HepG2 (cell line): ENCODE results near the gene SDK1. TPM values are rescaled to one million over a fixed set of nuclear protein-coding genes. Genes with fewer than 3 reads are reported as not detected.

Source experiments
- ATAC-seq: fragments of 200-7000 bp; cut with Tn5 transposase; 3 replicates; pipeline ENCODE4 v1.9.1; 2020; ENCODE audit warnings: mild to moderate bottlenecking, moderate library complexity
- BruUV-seq: library from RNA; stranded (reverse); fragments of 400-500 nt; replicated peaks from 2 replicates; lab custom pipeline; 2021; lab: Mats Ljungman, UMichigan
- CTCF ChIA-PET: fragments of 300-600 bp; formaldehyde crosslinking; extraction: SDS; loops from one replicate; lab custom pipeline; 2021; ENCODE audit warnings: low total read pairs, inconsistent platforms, low intra/inter-chr PET ratio; lab: Yijun Ruan, JAX
- POLR2A ChIA-PET: fragments of 350-600 bp; sonication (Branson Sonifier 250); formaldehyde crosslinking; loops from one replicate; lab custom pipeline; 2020; ENCODE audit warnings: antibody characterized with exemption, inconsistent platforms; lab: Yijun Ruan, JAX
- DNase-seq: peaks from one replicate; pipeline ENCODE4 v3.0.0-alpha.2; 2015; ENCODE audit warnings: low spot score
- FAIRE-seq: peaks from 3 replicates; lab custom pipeline; 2011; peaks lifted over from hg19 to GRCh38; lab: Jason Lieb, UNC
- H2AFZ ChIP-seq: one replicate; pipeline ENCODE4 v1.6.1; 2011; ENCODE audit warnings: low read length, inconsistent platforms
- H3K27ac ChIP-seq: fragments of 300-600 bp; 3 replicates; pipeline ENCODE4 v1.8.0; 2011; ENCODE audit warnings: mixed run types, mild to moderate bottlenecking, mixed read lengths, low read length, inconsistent platforms; ENCODE audit not compliant: insufficient read depth; ENCODE audit errors: extremely low read length
- H3K27me3 ChIP-seq, 2 experiments: fragments of 200-600 bp in 1 of 2; 2 replicates in 1 of 2; 3 replicates in 1 of 2; pipeline versions ENCODE4 v1.6.0 to v1.8.0; 2011; ENCODE audit warnings: low read length in 2 of 2, mild to moderate bottlenecking in 2 of 2, moderate library complexity in 2 of 2, inconsistent platforms in 1 of 2; ENCODE audit not compliant: insufficient read depth in 2 of 2, control insufficient read depth in 1 of 2
- H3K36me3 ChIP-seq, 2 experiments: fragments of 200-600 bp in 1 of 2; replicated peaks in 1 of 2; 2 replicates in 1 of 2; 3 replicates in 1 of 2; pipeline versions ENCODE4 v1.5.1 to v1.8.0; 2011; ENCODE audit warnings: low read length in 2 of 2, inconsistent platforms in 1 of 2; ENCODE audit not compliant: insufficient read depth in 2 of 2, control insufficient read depth in 1 of 2
- H3K4me1 ChIP-seq: 2 replicates; pipeline ENCODE4 v1.5.1; 2012; ENCODE audit warnings: low read length, inconsistent platforms; ENCODE audit not compliant: insufficient read depth
- H3K4me2 ChIP-seq: 2 replicates; pipeline ENCODE4 v1.6.0; 2011; ENCODE audit warnings: low read depth, low read length, inconsistent platforms
- H3K4me3 ChIP-seq, 3 experiments: fragments of 200-600 bp in 1 of 3; sonication (generic), shearing (Covaris generic) in 1 of 3; replicated peaks in 1 of 3; 2 replicates each; pipeline ENCODE4 v1.5.1; 2011 to 2016; ENCODE audit warnings: low read length in 3 of 3, inconsistent platforms in 2 of 3, low read depth in 2 of 3, mild to moderate bottlenecking in 2 of 3, control low read depth in 1 of 3, mixed read lengths in 1 of 3; ENCODE audit not compliant: insufficient read depth in 1 of 3
- H3K79me2 ChIP-seq: one replicate; pipeline ENCODE4 v1.6.1; 2011; ENCODE audit warnings: low read length, inconsistent platforms; ENCODE audit not compliant: insufficient read depth
- H3K9ac ChIP-seq: 2 replicates; pipeline ENCODE4 v1.6.0; 2011; ENCODE audit warnings: mild to moderate bottlenecking, low read depth, low read length, inconsistent platforms; ENCODE audit not compliant: insufficient read depth
- H3K9me3 ChIP-seq: 2 replicates; pipeline ENCODE4 v1.5.1; 2012; ENCODE audit warnings: mild to moderate bottlenecking, low read length
- H4K20me1 ChIP-seq: 2 replicates; pipeline ENCODE4 v1.6.0; 2011; ENCODE audit warnings: inconsistent platforms, mild to moderate bottlenecking, low read length, moderate library complexity; ENCODE audit not compliant: insufficient read depth
- BORCS8-MEF2B ChIP-seq: sonication (generic); formaldehyde crosslinking; IDR thresholded peaks from 2 replicates; pipeline ENCODE4 v1.8.0; 2022; ENCODE audit warnings: mild to moderate bottlenecking, missing genetic modification reagents
- FOXA3 ChIP-seq: IDR thresholded peaks from 2 replicates; pipeline ENCODE4 v1.6.1; 2016; ENCODE audit warnings: missing genetic modification reagents, missing compliant biosample characterization
- FOXO1 ChIP-seq: sonication (generic); formaldehyde crosslinking; IDR thresholded peaks from 2 replicates; pipeline ENCODE4 v1.4.0; 2020; ENCODE audit warnings: missing genetic modification reagents
- FOXP1 ChIP-seq, 2 experiments: fragments of 450-650 bp in 1 of 2; IDR thresholded peaks; 2 replicates each; pipeline ENCODE4 v1.6.1; 2017 to 2018; ENCODE audit warnings: antibody characterized with exemption in 1 of 2
- TBX3 ChIP-seq: fragments of 450-650 bp; IDR thresholded peaks from 2 replicates; pipeline ENCODE4 v1.6.1; 2017; ENCODE audit warnings: antibody characterized with exemption, mild to moderate bottlenecking, inconsistent platforms, borderline replicate concordance
- ZBTB7B ChIP-seq: sonication (generic); formaldehyde crosslinking; IDR thresholded peaks from 2 replicates; pipeline ENCODE4 v1.4.0; 2020; ENCODE audit warnings: missing genetic modification reagents
- ZNF333 ChIP-seq: sonication (generic); formaldehyde crosslinking; IDR thresholded peaks from 2 replicates; pipeline ENCODE4 v1.4.0; 2020; ENCODE audit warnings: mild to moderate bottlenecking, missing genetic modification reagents, borderline replicate concordance
- WGBS: methylation state at CpG from one replicate; pipeline ENCODE4 v1.1.6; 2017; ENCODE audit warnings: low lambda C conversion rate; 5-methylcytosine and 5-hydroxymethylcytosine counted together
- in situ Hi-C: cut with HindIII; loops from 2 replicates; pipeline ENCODE4 v1.10.0; 2017; ENCODE audit warnings: low pct_unique_long_range_greater_than_20kb; ENCODE audit not compliant: extremely low pct_ligation_motif_present
- intact Hi-C: fragments of 100-400 bp; cut with micrococcal nuclease; formaldehyde crosslinking; loops from one replicate; pipeline ENCODE4 v1.10.0; 2022; ENCODE audit not compliant: unreplicated experiment
- polyA plus RNA-seq, 8 experiments: library from polyadenylated mRNA; depleted of rRNA in 3 of 8; stranded (reverse) in 7 of 8; unstranded in 1 of 8; fragments of >200 nt; fragmentation: Illumina TruSeq in 4 of 8; extraction: Trizol in 4 of 8; gene quantifications; 2 replicates each; pipeline versions ENCODE4 v1.2.1 to v1.2.3, GENCODE V29; 2011 to 2016; ENCODE audit warnings: low read depth in 4 of 8, missing spikeins in 1 of 8, mixed read lengths in 1 of 8; ENCODE audit not compliant: insufficient read depth in 1 of 8
- total RNA-seq, 5 experiments: library from RNA; depleted of rRNA; stranded (reverse); fragments of >200 nt; fragmentation: Illumina TruSeq; extraction: Trizol; gene quantifications; 2 replicates each; pipeline ENCODE4 v1.2.3, GENCODE V29; 2016; ENCODE audit warnings: low read depth in 1 of 5
- TF ChIP-seq, protein P1 (sequence below), 2 experiments: fragments of 450-650 bp in 1 of 2; sonication (generic) in 1 of 2; formaldehyde crosslinking; IDR thresholded peaks; 2 replicates each; pipeline versions ENCODE4 v1.5.0 to v1.8.0; 2020 to 2022; ENCODE audit warnings: mild to moderate bottlenecking in 1 of 2, missing genetic modification reagents in 1 of 2
- TF ChIP-seq, protein P2 (sequence below): sonication (generic); formaldehyde crosslinking; IDR thresholded peaks from 2 replicates; pipeline ENCODE4 v1.5.0; 2020; ENCODE audit warnings: missing genetic modification reagents
- TF ChIP-seq, protein P3 (sequence below): sonication (generic); formaldehyde crosslinking; IDR thresholded peaks from 2 replicates; pipeline ENCODE4 v1.5.0; 2020; ENCODE audit warnings: missing genetic modification reagents, mild to moderate bottlenecking, borderline replicate concordance

Gene SDK1
- total and polyA plus RNA-seq, 2 of the 13 experiments (the other 11 are each of a cell fraction or from before 2014, with no cell fraction given): 0.35 to 2.4 TPM

GRCh38 chr7:3650844-3651243 is 349.8 kb downstream of the SDK1 start (continued):
- TF ChIP-seq, protein P1, sequence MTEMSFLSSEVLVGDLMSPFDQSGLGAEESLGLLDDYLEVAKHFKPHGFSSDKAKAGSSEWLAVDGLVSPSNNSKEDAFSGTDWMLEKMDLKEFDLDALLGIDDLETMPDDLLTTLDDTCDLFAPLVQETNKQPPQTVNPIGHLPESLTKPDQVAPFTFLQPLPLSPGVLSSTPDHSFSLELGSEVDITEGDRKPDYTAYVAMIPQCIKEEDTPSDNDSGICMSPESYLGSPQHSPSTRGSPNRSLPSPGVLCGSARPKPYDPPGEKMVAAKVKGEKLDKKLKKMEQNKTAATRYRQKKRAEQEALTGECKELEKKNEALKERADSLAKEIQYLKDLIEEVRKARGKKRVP (CRISPR knock-in tag; IDR thresholded peaks at IDR 0.05): no peak
- TF ChIP-seq ZBTB7B (CRISPR knock-in tag): no peak
- TF ChIP-seq FOXP1 (IDR thresholded peaks at IDR 0.05): no peak
- no peak for TF ChIP-seq FOXP1 (CRISPR knock-in tag; IDR thresholded peaks at IDR 0.05)
- no peak for TF ChIP-seq FOXO1 (CRISPR knock-in tag)
- TF ChIP-seq BORCS8-MEF2B (CRISPR knock-in tag): no peak
- TF ChIP-seq, protein P2, sequence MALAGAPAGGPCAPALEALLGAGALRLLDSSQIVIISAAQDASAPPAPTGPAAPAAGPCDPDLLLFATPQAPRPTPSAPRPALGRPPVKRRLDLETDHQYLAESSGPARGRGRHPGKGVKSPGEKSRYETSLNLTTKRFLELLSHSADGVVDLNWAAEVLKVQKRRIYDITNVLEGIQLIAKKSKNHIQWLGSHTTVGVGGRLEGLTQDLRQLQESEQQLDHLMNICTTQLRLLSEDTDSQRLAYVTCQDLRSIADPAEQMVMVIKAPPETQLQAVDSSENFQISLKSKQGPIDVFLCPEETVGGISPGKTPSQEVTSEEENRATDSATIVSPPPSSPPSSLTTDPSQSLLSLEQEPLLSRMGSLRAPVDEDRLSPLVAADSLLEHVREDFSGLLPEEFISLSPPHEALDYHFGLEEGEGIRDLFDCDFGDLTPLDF (CRISPR knock-in tag): no peak

DNA sequence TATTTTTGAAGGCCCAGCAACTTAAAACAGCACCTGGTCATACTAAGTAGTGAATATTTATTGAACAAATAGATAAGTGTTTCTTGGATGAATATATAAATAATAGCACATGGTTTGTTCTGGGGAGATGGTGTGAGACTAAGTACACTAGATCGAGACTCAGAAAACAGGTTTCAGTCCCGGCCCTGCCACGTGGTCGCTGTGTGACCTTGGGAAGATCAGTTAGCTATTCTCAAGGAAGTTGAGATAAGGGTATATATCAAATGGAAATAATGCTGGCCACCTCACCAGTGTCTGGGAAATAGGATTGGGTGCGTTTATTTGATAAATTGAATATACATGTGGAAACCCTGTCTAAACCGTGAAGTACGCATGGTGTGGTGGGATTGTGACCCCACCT is 354.6 kb downstream of the SDK1 start:
- no peak for ATAC-seq
- Histone ChIP-seq H3K9ac (no peak overlapping the region), H3K4me3 (no peak overlapping the region), H3K27ac (no peak overlapping the region), H3K4me2 (no peak overlapping the region), H3K36me3 (no peaks in the 10 kb centered on the region), H3K27me3 (no peaks in the 10 kb centered on the region), H2AFZ (no peak overlapping the region), H3K9me3 (no peaks in the 10 kb centered on the region), H3K79me2 (no peaks in the 10 kb centered on the region), H3K4me1 (no peaks in the 10 kb centered on the region), H4K20me1 (no peaks in the 10 kb centered on the region)
- POLR2A ChIA-PET: no interaction called here
- FAIRE-seq: no peak
- intact Hi-C loops (no loop called here), in situ Hi-C loops (loop anchor here (25.0 kb wide), 1 partner anchor 768 kb away; no protein-coding TSS in a partner anchor)
- CTCF ChIA-PET: interaction anchor here (0.6 kb wide), 1 partner anchor 177 kb away, joined by 3 read pairs; no protein-coding TSS in a partner anchor
- 91% methylated on average over 7 of the region's 7 CpGs for WGBS
- TF ChIP-seq, protein P3, sequence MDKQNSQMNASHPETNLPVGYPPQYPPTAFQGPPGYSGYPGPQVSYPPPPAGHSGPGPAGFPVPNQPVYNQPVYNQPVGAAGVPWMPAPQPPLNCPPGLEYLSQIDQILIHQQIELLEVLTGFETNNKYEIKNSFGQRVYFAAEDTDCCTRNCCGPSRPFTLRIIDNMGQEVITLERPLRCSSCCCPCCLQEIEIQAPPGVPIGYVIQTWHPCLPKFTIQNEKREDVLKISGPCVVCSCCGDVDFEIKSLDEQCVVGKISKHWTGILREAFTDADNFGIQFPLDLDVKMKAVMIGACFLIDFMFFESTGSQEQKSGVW (CRISPR knock-in tag): no peak
- TF ChIP-seq FOXA3 (CRISPR knock-in tag): no peak
- no peak for TF ChIP-seq ZNF333 (CRISPR knock-in tag)
- no peak for TF ChIP-seq TBX3
- DNase-seq: no peak
- no TSS peak for BruUV-seq
